K562 (cell line): ENCODE results near the gene UQCC2. TPM values are rescaled to one million over a fixed set of nuclear protein-coding genes. Genes with fewer than 3 reads are reported as not detected.

ENCODE experiments used
- ATAC-seq: fragments of 200-7000 bp; cut with Tn5 transposase; 3 replicates; pipeline ENCODE4 v1.9.1; 2020; ENCODE audit warnings: moderate library complexity
- BruUV-seq: library from RNA; stranded (reverse); fragments of 400-500 nt; replicated peaks from 2 replicates; lab custom pipeline; 2021; lab: Mats Ljungman, UMichigan
- CTCF ChIA-PET: fragments of 300-600 bp; formaldehyde crosslinking; extraction: SDS; loops from one replicate; lab custom pipeline; 2021; ENCODE audit warnings: low intra/inter-chr PET ratio; lab: Yijun Ruan, JAX
- POLR2A ChIA-PET: fragments of 300-600, 350-650 bp; sonication (Branson Sonifier 250); formaldehyde crosslinking; extraction: SDS; loops from one replicate; lab custom pipeline; 2021; ENCODE audit warnings: antibody characterized with exemption, inconsistent platforms; lab: Yijun Ruan, JAX
- DNase-seq, 4 experiments: peaks; one replicate each; pipeline versions ENCODE4 v3.0.0 to v3.0.0-alpha.2; 2011 to 2018; ENCODE audit warnings: low spot score in 3 of 4, mixed read lengths in 3 of 4; ENCODE audit errors: extremely low read depth in 1 of 4
- FAIRE-seq: peaks from 2 replicates; lab custom pipeline; 2011; peaks lifted over from hg19 to GRCh38; lab: Jason Lieb, UNC
- H2AFZ ChIP-seq: 2 replicates; pipeline ENCODE4 v1.6.0; 2011; ENCODE audit warnings: low read depth, low read length, control low read depth, inconsistent platforms
- H3K27ac ChIP-seq: fragments of 200-600 bp; 3 replicates; pipeline ENCODE4 v1.8.0; 2011; ENCODE audit warnings: low read depth, mild to moderate bottlenecking, control low read depth, inconsistent platforms, low read length, moderate library complexity, mixed read lengths; ENCODE audit errors: extremely low read depth
- H3K27me3 ChIP-seq, 2 experiments: fragments of 300-600 bp in 1 of 2; 2 replicates in 1 of 2; 3 replicates in 1 of 2; pipeline versions ENCODE4 v1.6.0 to v1.8.0; 2011; ENCODE audit warnings: inconsistent platforms in 2 of 2, low read length in 2 of 2, mild to moderate bottlenecking in 1 of 2, mixed read lengths in 1 of 2, moderate library complexity in 1 of 2; ENCODE audit not compliant: control insufficient read depth in 2 of 2, insufficient read depth in 2 of 2
- H3K36me3 ChIP-seq: fragments of 300-600 bp; 3 replicates; pipeline ENCODE4 v1.8.0; 2011; ENCODE audit warnings: mild to moderate bottlenecking, low read length, inconsistent platforms; ENCODE audit not compliant: control insufficient read depth, insufficient read depth
- H3K4me1 ChIP-seq, 2 experiments: fragments of 200-600 bp in 1 of 2; replicated peaks in 1 of 2; 2 replicates in 1 of 2; 3 replicates in 1 of 2; pipeline versions ENCODE4 v1.5.1 to v1.8.0; 2011; ENCODE audit warnings: inconsistent platforms in 2 of 2, low read length in 2 of 2, mild to moderate bottlenecking in 1 of 2, mixed read lengths in 1 of 2, moderate library complexity in 1 of 2; ENCODE audit not compliant: control insufficient read depth in 2 of 2, insufficient read depth in 2 of 2
- H3K4me2 ChIP-seq: 2 replicates; pipeline ENCODE4 v1.6.1; 2011; ENCODE audit warnings: low read length, control low read depth, inconsistent platforms, mixed read lengths; ENCODE audit not compliant: insufficient read depth
- H3K4me3 ChIP-seq: fragments of 200-600 bp; sonication (generic), shearing (Covaris generic); 2 replicates; pipeline ENCODE4 v1.5.1; 2016; ENCODE audit warnings: control low read depth, inconsistent platforms
- H3K79me2 ChIP-seq: fragments of 200-600 bp; 3 replicates; pipeline ENCODE4 v1.8.0; 2011; ENCODE audit warnings: low read length, inconsistent platforms; ENCODE audit not compliant: control insufficient read depth, insufficient read depth
- H3K9ac ChIP-seq, 2 experiments: 2 replicates each; pipeline versions ENCODE4 v1.6.0 to v1.6.1; 2011; ENCODE audit warnings: low read depth in 2 of 2, low read length in 2 of 2, control low read depth in 1 of 2, inconsistent platforms in 1 of 2, mild to moderate bottlenecking in 1 of 2, mixed read lengths in 1 of 2; ENCODE audit not compliant: insufficient read depth in 1 of 2
- H3K9me1 ChIP-seq: one replicate; pipeline ENCODE4 v1.6.0; 2011; ENCODE audit warnings: inconsistent platforms, mild to moderate bottlenecking, low read length, moderate library complexity; ENCODE audit not compliant: control insufficient read depth, insufficient read depth
- H3K9me3 ChIP-seq: replicated peaks from 2 replicates; pipeline ENCODE4 v1.5.1; 2011; ENCODE audit warnings: low read depth, low read length, inconsistent platforms; ENCODE audit not compliant: control insufficient read depth, insufficient read depth
- H4K20me1 ChIP-seq: replicated peaks from 2 replicates; pipeline ENCODE4 v1.6.1; 2011; ENCODE audit warnings: low read length, inconsistent platforms, mixed read lengths; ENCODE audit not compliant: control insufficient read depth, insufficient read depth
- E4F1 ChIP-seq: fragments of 250-450 bp; sonication (Bioruptor Pico); IDR thresholded peaks from 2 replicates; pipeline ENCODE4 v1.5.0; 2021; ENCODE audit warnings: mild to moderate bottlenecking, borderline replicate concordance
- FOXA1 ChIP-seq: fragments of 450-650 bp; IDR thresholded peaks from 2 replicates; pipeline ENCODE4 v1.6.1; 2016; ENCODE audit warnings: mild to moderate bottlenecking, borderline replicate concordance
- MCM3 ChIP-seq: fragments of 450-650 bp; IDR thresholded peaks from 2 replicates; pipeline ENCODE4 v1.6.1; 2016
- RNF219 ChIP-seq: fragments of 250-450 bp; sonication (Bioruptor Pico); IDR thresholded peaks from 2 replicates; pipeline ENCODE4 v1.5.0; 2022; ENCODE audit warnings: mild to moderate bottlenecking
- SMAD4 ChIP-seq: fragments of 250-450 bp; sonication (Bioruptor Pico); conservative IDR thresholded peaks from 2 replicates; pipeline ENCODE4 v1.8.0; 2021; ENCODE audit warnings: inconsistent platforms, mild to moderate bottlenecking, moderate library complexity
- TCF7L2 ChIP-seq: fragments of 150-350 bp; IDR thresholded peaks from 2 replicates; pipeline ENCODE4 v1.6.1; 2016; ENCODE audit warnings: low read depth, mild to moderate bottlenecking, low read length, moderate library complexity
- TFAM ChIP-seq: fragments of 250-450 bp; sonication (Bioruptor Pico); conservative IDR thresholded peaks from 2 replicates; pipeline ENCODE4 v1.5.0; 2021; ENCODE audit warnings: mild to moderate bottlenecking, moderate library complexity
- VEZF1 ChIP-seq: fragments of 200-800 bp; sonication (Bioruptor generic); IDR thresholded peaks from 2 replicates; pipeline ENCODE4 v1.6.1; 2017; ENCODE audit warnings: missing genetic modification characterization, missing compliant biosample characterization
- YY1 ChIP-seq, 3 experiments: IDR thresholded peaks; 2 replicates each; pipeline ENCODE4 v1.6.1; 2011; ENCODE audit warnings: low read length in 2 of 3, mild to moderate bottlenecking in 2 of 3, moderate library complexity in 2 of 3, borderline replicate concordance in 1 of 3, control low read depth in 1 of 3, low read depth in 1 of 3; ENCODE audit not compliant: insufficient read depth in 3 of 3, insufficient replicate concordance in 2 of 3, control insufficient read depth in 1 of 3, insufficient read length in 1 of 3; ENCODE audit errors: extremely low read depth in 1 of 3
- ZHX1 ChIP-seq: fragments of 150-350 bp; conservative IDR thresholded peaks from 2 replicates; pipeline ENCODE4 v1.6.1; 2014; ENCODE audit warnings: low read length
- ZNF507 ChIP-seq: conservative IDR thresholded peaks from 2 replicates; pipeline ENCODE4 v1.6.1; 2017; ENCODE audit warnings: missing genetic modification characterization, missing compliant biosample characterization
- ZNF583 ChIP-seq: fragments of 250-450 bp; sonication (Bioruptor Pico); IDR thresholded peaks from 2 replicates; pipeline ENCODE4 v1.4.0; 2020
- ZZZ3 ChIP-seq: fragments of 450-650 bp; IDR thresholded peaks from 2 replicates; pipeline ENCODE4 v1.6.1; 2016; ENCODE audit warnings: antibody characterized with exemption, mild to moderate bottlenecking, moderate library complexity
- WGBS: fragments of 100-300 bp; shearing (Covaris generic); methylation state at CpG from one replicate; pipeline ENCODE4 v1.1.6; 2016; ENCODE audit warnings: low coverage, mixed read lengths; ENCODE audit not compliant: insufficient coverage; ENCODE audit errors: missing lambda C conversion rate; 5-methylcytosine and 5-hydroxymethylcytosine counted together
- in situ Hi-C: fragments of 300-500 bp; cut with MboI; formaldehyde crosslinking; loops from 4 replicates; pipeline ENCODE4 v1.15.0; 2018; ENCODE audit warnings: inconsistent platforms, mixed read lengths
- intact Hi-C: fragments of 100-400 bp; cut with micrococcal nuclease; formaldehyde crosslinking; loops from 2 replicates; pipeline ENCODE4 v1.14.2; 2022
- polyA plus RNA-seq, 8 experiments: library from polyadenylated mRNA; depleted of rRNA in 4 of 8; stranded (reverse) in 5 of 8; unstranded in 3 of 8; fragments of >200 nt; fragmentation: Nextera tagmentation in 2 of 8; fragmentation: Illumina TruSeq in 1 of 8; extraction: Ambion mirVana in 2 of 8; extraction: Trizol in 1 of 8; gene quantifications; 2 replicates each; pipeline versions ENCODE4 v1.2.1 to v1.2.3, GENCODE V29; 2011 to 2014; ENCODE audit warnings: inconsistent platforms in 1 of 8, missing spikeins in 1 of 8
- total RNA-seq, 7 experiments: library from RNA; depleted of rRNA in 6 of 7; stranded (reverse); fragments of >200 nt in 6 of 7; fragmentation: Illumina TruSeq in 2 of 7; extraction: Trizol in 2 of 7; gene quantifications; 2 replicates each; pipeline versions ENCODE4 v1.2.1 to v1.2.3, GENCODE V29; 2011 to 2021; ENCODE audit warnings: low replicate concordance in 1 of 7

UQCC2 gene
- total and polyA plus RNA-seq, 9 of the 15 experiments (the other 6 are each of a cell fraction or from before 2014, with no cell fraction given) = 58.5 to 927 (median 158) TPM

- ChIA-PET POLR2A (interaction anchor here (0.6 to 1.2 kb wide), 5 partner anchors 25 to 355 kb away, joined by 3 to 6 read pairs (median 3); no protein-coding TSS in a partner anchor), CTCF (no interaction called here)
- in situ Hi-C loops (no loop called here), intact Hi-C loops (no loop called here)
- Histone ChIP-seq H3K79me2 (peaks cover 4% of the 10 kb centered on the region; the same call in 1 of the 3 replicates), H2AFZ (no peak overlapping the region), H3K4me1 (no peaks in the 10 kb centered on the region; a peak in 1 of 5 replicates), H3K4me3 (no peak overlapping the region), H3K27ac (no peak overlapping the region), H3K4me2 (no peak overlapping the region), H3K9ac (peak overlapping the region in 1 of 2 experiments; percentile 2; a peak in 1 of 4 replicates), H3K9me3 (no peaks in the 10 kb centered on the region), H3K9me1 (no peaks in the 10 kb centered on the region), H3K27me3 (no peaks in the 10 kb centered on the region), H4K20me1 (peaks cover 11% of the 10 kb centered on the region; the same call in 1 of the 2 replicates), H3K36me3 (peaks cover 42% of the 10 kb centered on the region; the same call in 2 of the 3 replicates)
- no peak for FAIRE-seq
- no peak for DNase-seq
- WGBS = 87% methylated on average over 5 of the region's 5 CpGs
- no peak for ATAC-seq
- no TSS peak for BruUV-seq
- TF ChIP-seq VEZF1 (CRISPR knock-in tag) (no peak), ZNF583 (CRISPR knock-in tag) (no peak), TFAM (CRISPR knock-in tag) (no peak), SMAD4 (CRISPR knock-in tag) (no peak), E4F1 (CRISPR knock-in tag) (no peak), ZHX1 (no peak), FOXA1 (no peak), ZZZ3 (no peak), RNF219 (CRISPR knock-in tag) (no peak), YY1 (IDR thresholded peaks at IDR 0.05; ENCODE audit: borderline replicate concordance in 1 of 3, control insufficient read depth in 1 of 3, extremely low read depth in 1 of 3, insufficient read depth in 3 of 3, insufficient read length in 1 of 3, insufficient replicate concordance in 2 of 3, low read depth in 1 of 3, low read length in 2 of 3) (no peak), MCM3 (no peak), ZNF507 (tag) (no peak), TCF7L2 (no peak)
Measured at GRCh38 chr6:33652002-33652401, 59.5 kb downstream of the UQCC2 start.
